Measurements from ENCODE around the gene GJC2.

The GJC2 gene

GRCh38 chr1:228148196-228148861, 1.4 kb upstream of the GJC2 start:
- DNase-seq (ENCODE audit: extremely low spot score): no peak
- ChIA-PET POLR2A (interaction anchor here (0.9 to 7.2 kb wide), 2 partner anchors 8 to 16 kb away, joined by 4 to 55 read pairs; partner anchors contain the start of genes GUK1 and IBA57), CTCF (no interaction called here)
- no peak for TF ChIP-seq HDGF (IDR thresholded peaks at IDR 0.05; ENCODE audit: borderline replicate concordance)
- TF ChIP-seq FOXM1 (IDR thresholded peaks at IDR 0.05; ENCODE audit: borderline replicate concordance): no peak
- no peak for TF ChIP-seq CTBP1 (IDR thresholded peaks at IDR 0.05; ENCODE audit: borderline replicate concordance)
- TF ChIP-seq SP1 (IDR thresholded peaks at IDR 0.05): no peak
- no peak for TF ChIP-seq ELF4 (IDR thresholded peaks at IDR 0.05)
- no peak for TF ChIP-seq L3MBTL2 (conservative IDR thresholded peaks at IDR 0.05)
- TF ChIP-seq ZNF384 (IDR thresholded peaks at IDR 0.05): no peak
- no peak for TF ChIP-seq TARDBP (IDR thresholded peaks at IDR 0.05)
- no peak for TF ChIP-seq ARNT (IDR thresholded peaks at IDR 0.05)
- TF ChIP-seq BHLHE40 (IDR thresholded peaks at IDR 0.05; ENCODE audit: borderline replicate concordance): no peak
- TF ChIP-seq PKNOX1 (IDR thresholded peaks at IDR 0.05): no peak
- TF ChIP-seq FOXA1 (IDR thresholded peaks at IDR 0.05): no peak
- TF ChIP-seq LEF1 (IDR thresholded peaks at IDR 0.05; ENCODE audit: borderline replicate concordance): no peak
- TF ChIP-seq SUZ12 (IDR thresholded peaks at IDR 0.05): no peak
- no peak for TF ChIP-seq NFRKB (IDR thresholded peaks at IDR 0.05)
- no peak for TF ChIP-seq FOXK2 (IDR thresholded peaks at IDR 0.05)

- CTCF ChIA-PET: no interaction called here
- POLR2A ChIA-PET: interaction anchor here (0.9 to 7.2 kb wide), 2 partner anchors 8 to 16 kb away, joined by 4 to 55 read pairs; partner anchors contain the start of genes GUK1 and IBA57
- no peak for DNase-seq (ENCODE audit: extremely low spot score)
- TF ChIP-seq TARDBP (IDR thresholded peaks at IDR 0.05) (no peak), SP1 (IDR thresholded peaks at IDR 0.05) (no peak), L3MBTL2 (conservative IDR thresholded peaks at IDR 0.05) (no peak), ZNF384 (IDR thresholded peaks at IDR 0.05) (no peak)
These were observed 760 bp upstream of the GJC2 start for GRCh38 chr1:228148935-228149405.

- DNase-seq (ENCODE audit: extremely low spot score): no peak
- TF ChIP-seq FOXA1 (IDR thresholded peaks at IDR 0.05) (no peak), SP1 (IDR thresholded peaks at IDR 0.05) (no peak), ELF4 (IDR thresholded peaks at IDR 0.05) (no peak), LEF1 (IDR thresholded peaks at IDR 0.05; ENCODE audit: borderline replicate concordance) (no peak), ARNT (IDR thresholded peaks at IDR 0.05) (no peak), TARDBP (IDR thresholded peaks at IDR 0.05) (no peak), FOXM1 (IDR thresholded peaks at IDR 0.05; ENCODE audit: borderline replicate concordance) (no peak), CTBP1 (IDR thresholded peaks at IDR 0.05; ENCODE audit: borderline replicate concordance) (no peak), ZNF384 (IDR thresholded peaks at IDR 0.05) (no peak)
- ChIA-PET POLR2A (interaction anchor here (0.6 to 7.2 kb wide), 2 partner anchors 15 to 1566 kb away, joined by 3 to 55 read pairs; partner anchors contain the start of gene IBA57), CTCF (no interaction called here)
These were observed 360 bp downstream of the GJC2 start for GRCh38 chr1:228150120-228150460.

GRCh38 chr1:228150461-228151179, 890 bp downstream of the GJC2 start:
- CTCF ChIA-PET: no interaction called here
- DNase-seq (ENCODE audit: extremely low spot score): no peak
- no peak for TF ChIP-seq TARDBP (IDR thresholded peaks at IDR 0.05)
- TF ChIP-seq ZNF384 (IDR thresholded peaks at IDR 0.05): no peak
- no peak for TF ChIP-seq NFRKB (IDR thresholded peaks at IDR 0.05)
- TF ChIP-seq FOXM1 (IDR thresholded peaks at IDR 0.05; ENCODE audit: borderline replicate concordance): no peak
- TF ChIP-seq FOXA1 (IDR thresholded peaks at IDR 0.05): no peak
- no peak for TF ChIP-seq LEF1 (IDR thresholded peaks at IDR 0.05; ENCODE audit: borderline replicate concordance)
- no peak for TF ChIP-seq SUZ12 (IDR thresholded peaks at IDR 0.05)
- TF ChIP-seq ELF4 (IDR thresholded peaks at IDR 0.05): no peak
- no peak for TF ChIP-seq FOXK2 (IDR thresholded peaks at IDR 0.05)
- TF ChIP-seq HDGF (IDR thresholded peaks at IDR 0.05; ENCODE audit: borderline replicate concordance): no peak
- no peak for TF ChIP-seq PKNOX1 (IDR thresholded peaks at IDR 0.05)
- TF ChIP-seq ARNT (IDR thresholded peaks at IDR 0.05): no peak
- no peak for TF ChIP-seq L3MBTL2 (conservative IDR thresholded peaks at IDR 0.05)
- no peak for TF ChIP-seq BHLHE40 (IDR thresholded peaks at IDR 0.05; ENCODE audit: borderline replicate concordance)
- TF ChIP-seq CTBP1 (IDR thresholded peaks at IDR 0.05; ENCODE audit: borderline replicate concordance): no peak
- TF ChIP-seq SP1 (IDR thresholded peaks at IDR 0.05): no peak
- POLR2A ChIA-PET: interaction anchor here (0.6 to 7.2 kb wide), 5 partner anchors 8 to 1567 kb away, joined by 3 to 55 read pairs (median 3); partner anchors contain the start of genes GUK1 and IBA57

GRCh38 chr1:228151180-228151925, 1.6 kb downstream of the GJC2 start:
- no peak for TF ChIP-seq ARNT (IDR thresholded peaks at IDR 0.05)
- TF ChIP-seq TARDBP (IDR thresholded peaks at IDR 0.05): no peak
- no peak for TF ChIP-seq FOXA1 (IDR thresholded peaks at IDR 0.05)
- no peak for TF ChIP-seq CTBP1 (IDR thresholded peaks at IDR 0.05; ENCODE audit: borderline replicate concordance)
- TF ChIP-seq HDGF (IDR thresholded peaks at IDR 0.05; ENCODE audit: borderline replicate concordance): no peak
- CTCF ChIA-PET: no interaction called here
- DNase-seq (ENCODE audit: extremely low spot score): no peak
- POLR2A ChIA-PET: interaction anchor here (0.6 to 7.2 kb wide), 5 partner anchors 9 to 16 kb away, joined by 3 to 55 read pairs (median 4); partner anchors contain the start of genes GUK1 and IBA57

Measured in HEK293T (cell line).